ENCODE measurements around the gene LRRC28.

LRRC28 gene

DNA sequence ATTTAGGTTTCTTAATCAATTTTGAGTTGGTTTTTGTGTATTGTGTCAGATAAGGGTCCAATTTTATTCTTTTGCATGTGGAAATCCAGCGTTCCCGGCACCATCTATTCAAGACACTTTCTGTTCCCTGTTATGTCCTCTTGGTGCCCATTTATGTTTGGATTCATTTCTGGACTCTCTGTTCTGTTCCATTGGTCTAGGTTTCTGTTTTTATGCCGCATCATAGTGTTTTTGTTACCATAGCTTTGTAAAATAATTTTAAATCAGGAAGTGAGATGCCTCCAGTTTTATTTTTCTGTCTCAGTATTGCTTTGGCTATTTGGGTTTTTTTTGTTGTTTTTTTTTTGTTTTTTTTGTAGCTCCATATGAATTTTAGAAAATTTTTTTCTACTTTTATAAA is 97.1 kb downstream of the LRRC28 start (continued):
- no peak for TF ChIP-seq ZNF155 (tag by site-specific recombination; IDR thresholded peaks at IDR 0.05)
- TF ChIP-seq WT1 (tag by site-specific recombination; IDR thresholded peaks at IDR 0.05) = no peak

DNA sequence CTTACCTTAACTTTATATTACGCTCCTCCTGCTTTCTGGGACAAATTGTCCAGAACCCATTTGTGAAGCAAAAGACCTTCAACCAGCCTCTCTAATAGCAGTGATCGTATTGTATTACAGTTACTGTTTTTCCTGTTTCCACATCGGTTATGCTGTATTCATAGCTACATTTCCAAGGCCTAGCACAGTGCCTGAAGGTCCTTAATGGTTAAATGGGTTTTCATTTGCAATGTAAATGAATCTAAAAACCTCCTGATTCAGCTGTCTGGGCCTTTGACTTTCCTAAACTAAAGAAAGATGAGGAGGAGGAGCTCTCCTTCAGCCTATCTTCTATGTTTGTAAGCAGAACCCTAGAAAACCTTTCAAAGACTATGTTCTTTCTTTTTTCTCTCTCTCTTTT is 99.1 kb downstream of the LRRC28 start:
- peaks cover 4% of the 10 kb centered on the region in 2 experiments; a peak in 2 of 3 replicates for H3K36me3 ChIP-seq (ENCODE audit: control insufficient read depth in 2 of 2, insufficient read depth in 1 of 2, low read length in 2 of 2)
- no peak overlapping the region for H3K27ac ChIP-seq (ENCODE audit: extremely low read depth, low read depth, low read length)
- POLR2A ChIA-PET = no interaction called here
- H3K4me1 ChIP-seq (ENCODE audit: control insufficient read depth, insufficient read depth, low read length) = no peaks in the 10 kb centered on the region
- no peaks in the 10 kb centered on the region; the same call in 1 of the 2 replicates for H3K9me3 ChIP-seq (ENCODE audit: control insufficient read depth, insufficient read depth, low read depth, low read length)
- CTCF ChIA-PET = interaction anchor here (0.7 kb wide), 1 partner anchor 99 kb away, joined by 4 read pairs; the partner anchor contains the start of gene LRRC28
- TF ChIP-seq, protein P1, sequence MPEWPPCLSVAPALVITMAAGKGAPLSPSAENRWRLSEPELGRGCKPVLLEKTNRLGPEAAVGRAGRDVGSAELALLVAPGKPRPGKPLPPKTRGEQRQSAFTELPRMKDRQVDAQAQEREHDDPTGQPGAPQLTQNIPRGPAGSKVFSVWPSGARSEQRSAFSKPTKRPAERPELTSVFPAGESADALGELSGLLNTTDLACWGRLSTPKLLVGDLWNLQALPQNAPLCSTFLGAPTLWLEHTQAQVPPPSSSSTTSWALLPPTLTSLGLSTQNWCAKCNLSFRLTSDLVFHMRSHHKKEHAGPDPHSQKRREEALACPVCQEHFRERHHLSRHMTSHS (tag by site-specific recombination; IDR thresholded peaks at IDR 0.05) = no peak
- TF ChIP-seq ZBTB21 (tag by site-specific recombination; IDR thresholded peaks at IDR 0.05) (no peak), ZNF558 (tag by site-specific recombination; IDR thresholded peaks at IDR 0.05) (no peak), ZNF624 (tag by site-specific recombination; IDR thresholded peaks at IDR 0.05) (no peak), ZNF548 (tag by site-specific recombination; IDR thresholded peaks at IDR 0.05) (no peak), ZNF560 (tag by site-specific recombination; IDR thresholded peaks at IDR 0.05; ENCODE audit: borderline replicate concordance) (no peak), ZNF549 (tag by site-specific recombination; IDR thresholded peaks at IDR 0.05) (no peak), ZNF510 (tag by site-specific recombination; IDR thresholded peaks at IDR 0.05; ENCODE audit: insufficient replicate concordance) (no peak), MEIS1 (CRISPR knock-in tag; IDR thresholded peaks at IDR 0.05; ENCODE audit: borderline replicate concordance) (no peak), ZNF707 (tag by site-specific recombination; IDR thresholded peaks at IDR 0.05) (no peak), TCF7L2 (IDR thresholded peaks at IDR 0.05; ENCODE audit: borderline replicate concordance, low read depth, low read length) (no peak), ZNF768 (tag by site-specific recombination; IDR thresholded peaks at IDR 0.05) (no peak), ZNF777 (tag by site-specific recombination; IDR thresholded peaks at IDR 0.05; ENCODE audit: borderline replicate concordance) (no peak), REPIN1 (tag by site-specific recombination; IDR thresholded peaks at IDR 0.05; ENCODE audit: low read depth) (no peak), ZEB2 (tag by site-specific recombination; IDR thresholded peaks at IDR 0.05) (no peak), ZNF114 (tag by site-specific recombination; IDR thresholded peaks at IDR 0.05) (no peak)
- TF ChIP-seq, protein P2, sequence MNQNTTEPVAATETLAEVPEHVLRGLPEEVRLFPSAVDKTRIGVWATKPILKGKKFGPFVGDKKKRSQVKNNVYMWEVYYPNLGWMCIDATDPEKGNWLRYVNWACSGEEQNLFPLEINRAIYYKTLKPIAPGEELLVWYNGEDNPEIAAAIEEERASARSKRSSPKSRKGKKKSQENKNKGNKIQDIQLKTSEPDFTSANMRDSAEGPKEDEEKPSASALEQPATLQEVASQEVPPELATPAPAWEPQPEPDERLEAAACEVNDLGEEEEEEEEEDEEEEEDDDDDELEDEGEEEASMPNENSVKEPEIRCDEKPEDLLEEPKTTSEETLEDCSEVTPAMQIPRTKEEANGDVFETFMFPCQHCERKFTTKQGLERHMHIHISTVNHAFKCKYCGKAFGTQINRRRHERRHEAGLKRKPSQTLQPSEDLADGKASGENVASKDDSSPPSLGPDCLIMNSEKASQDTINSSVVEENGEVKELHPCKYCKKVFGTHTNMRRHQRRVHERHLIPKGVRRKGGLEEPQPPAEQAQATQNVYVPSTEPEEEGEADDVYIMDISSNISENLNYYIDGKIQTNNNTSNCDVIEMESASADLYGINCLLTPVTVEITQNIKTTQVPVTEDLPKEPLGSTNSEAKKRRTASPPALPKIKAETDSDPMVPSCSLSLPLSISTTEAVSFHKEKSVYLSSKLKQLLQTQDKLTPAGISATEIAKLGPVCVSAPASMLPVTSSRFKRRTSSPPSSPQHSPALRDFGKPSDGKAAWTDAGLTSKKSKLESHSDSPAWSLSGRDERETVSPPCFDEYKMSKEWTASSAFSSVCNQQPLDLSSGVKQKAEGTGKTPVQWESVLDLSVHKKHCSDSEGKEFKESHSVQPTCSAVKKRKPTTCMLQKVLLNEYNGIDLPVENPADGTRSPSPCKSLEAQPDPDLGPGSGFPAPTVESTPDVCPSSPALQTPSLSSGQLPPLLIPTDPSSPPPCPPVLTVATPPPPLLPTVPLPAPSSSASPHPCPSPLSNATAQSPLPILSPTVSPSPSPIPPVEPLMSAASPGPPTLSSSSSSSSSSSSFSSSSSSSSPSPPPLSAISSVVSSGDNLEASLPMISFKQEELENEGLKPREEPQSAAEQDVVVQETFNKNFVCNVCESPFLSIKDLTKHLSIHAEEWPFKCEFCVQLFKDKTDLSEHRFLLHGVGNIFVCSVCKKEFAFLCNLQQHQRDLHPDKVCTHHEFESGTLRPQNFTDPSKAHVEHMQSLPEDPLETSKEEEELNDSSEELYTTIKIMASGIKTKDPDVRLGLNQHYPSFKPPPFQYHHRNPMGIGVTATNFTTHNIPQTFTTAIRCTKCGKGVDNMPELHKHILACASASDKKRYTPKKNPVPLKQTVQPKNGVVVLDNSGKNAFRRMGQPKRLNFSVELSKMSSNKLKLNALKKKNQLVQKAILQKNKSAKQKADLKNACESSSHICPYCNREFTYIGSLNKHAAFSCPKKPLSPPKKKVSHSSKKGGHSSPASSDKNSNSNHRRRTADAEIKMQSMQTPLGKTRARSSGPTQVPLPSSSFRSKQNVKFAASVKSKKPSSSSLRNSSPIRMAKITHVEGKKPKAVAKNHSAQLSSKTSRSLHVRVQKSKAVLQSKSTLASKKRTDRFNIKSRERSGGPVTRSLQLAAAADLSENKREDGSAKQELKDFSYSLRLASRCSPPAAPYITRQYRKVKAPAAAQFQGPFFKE (tag by site-specific recombination; IDR thresholded peaks at IDR 0.05; ENCODE audit: borderline replicate concordance) = no peak
- TF ChIP-seq, protein P3, sequence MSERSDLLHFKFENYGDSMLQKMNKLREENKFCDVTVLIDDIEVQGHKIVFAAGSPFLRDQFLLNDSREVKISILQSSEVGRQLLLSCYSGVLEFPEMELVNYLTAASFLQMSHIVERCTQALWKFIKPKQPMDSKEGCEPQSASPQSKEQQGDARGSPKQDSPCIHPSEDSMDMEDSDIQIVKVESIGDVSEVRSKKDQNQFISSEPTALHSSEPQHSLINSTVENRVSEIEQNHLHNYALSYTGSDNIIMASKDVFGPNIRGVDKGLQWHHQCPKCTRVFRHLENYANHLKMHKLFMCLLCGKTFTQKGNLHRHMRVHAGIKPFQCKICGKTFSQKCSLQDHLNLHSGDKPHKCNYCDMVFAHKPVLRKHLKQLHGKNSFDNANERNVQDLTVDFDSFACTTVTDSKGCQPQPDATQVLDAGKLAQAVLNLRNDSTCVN (tag by site-specific recombination; optimal IDR thresholded peaks at IDR 0.05) = no peak
- no peak overlapping the region for H3K4me3 ChIP-seq (ENCODE audit: low read depth, low read length)
